ENCODE results near the gene SDHAF2.

SDHAF2 gene

GRCh38 chr11:61416941-61417340, 13.0 kb upstream of the SDHAF2 start:
- Histone ChIP-seq H2AK5ac (ENCODE audit: low read length) (no peak overlapping the region), H3K4ac (ENCODE audit: low read depth, low read length) (no peak overlapping the region), H3K4me1 (ENCODE audit: control insufficient read depth, low read depth, low read length) (no peaks in the 10 kb centered on the region), H4K8ac (ENCODE audit: low read depth, low read length) (no peak overlapping the region), H3K4me2 (ENCODE audit: low read length) (no peak overlapping the region), H2BK120ac (ENCODE audit: low read depth, low read length) (no peak overlapping the region), H3K56ac (ENCODE audit: low read length) (no peak overlapping the region), H2BK5ac (ENCODE audit: low read length) (no peak overlapping the region), H3K9ac (ENCODE audit: low read length) (no peak overlapping the region), H2BK15ac (replicated peaks; ENCODE audit: low read depth) (no peak overlapping the region), H3K36me3 (ENCODE audit: control insufficient read depth, insufficient read depth, low read length) (peaks cover 29% of the 10 kb centered on the region), H3K4me3 (ENCODE audit: low read length) (no peak overlapping the region), H3K23ac (ENCODE audit: low read length) (no peak overlapping the region), H3K18ac (ENCODE audit: low read length) (no peak overlapping the region), H3K27ac (ENCODE audit: low read depth, low read length) (no peak overlapping the region), H4K5ac (ENCODE audit: low read length) (no peak overlapping the region), H3K79me1 (ENCODE audit: low read length) (peaks cover 18% of the 10 kb centered on the region), H3K27me3 (ENCODE audit: insufficient read depth, low read length, poor library complexity) (no peaks in the 10 kb centered on the region), H3K79me2 (ENCODE audit: control insufficient read depth, insufficient read depth, low read length) (peaks cover 4% of the 10 kb centered on the region)
- no CpG with 5 or more reads among the region's 3 CpGs for WGBS (ENCODE audit: extremely low coverage, insufficient coverage, low lambda C conversion rate)
- DNase-seq: no peak

DNA sequence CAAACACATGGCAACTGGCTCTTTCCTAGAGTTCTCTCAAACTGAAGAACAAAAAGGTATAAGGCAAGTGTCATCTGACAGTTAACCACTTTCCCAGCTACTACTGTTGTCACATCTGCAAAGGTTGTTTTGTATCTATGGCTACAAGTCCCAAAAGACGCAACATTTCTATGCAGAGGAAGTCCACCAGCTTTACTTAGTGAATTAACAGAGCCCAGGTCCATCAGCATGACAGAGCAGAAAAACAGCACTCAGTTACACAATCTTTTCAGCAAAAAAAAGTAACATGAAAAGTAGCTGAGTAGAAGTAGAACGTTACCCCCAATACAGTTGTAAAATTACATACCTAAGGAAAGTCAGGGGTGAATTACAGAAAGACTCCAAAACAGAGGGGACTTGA, 12.3 kb upstream of the SDHAF2 start:
- H4K8ac ChIP-seq (ENCODE audit: low read depth, low read length): no peak overlapping the region
- H3K4me2 ChIP-seq (ENCODE audit: low read length): no peak overlapping the region
- DNase-seq: peak; percentile 27
- no peak overlapping the region for H2AK5ac ChIP-seq (ENCODE audit: low read length)
- peaks cover 18% of the 10 kb centered on the region for H3K79me1 ChIP-seq (ENCODE audit: low read length)
- H3K4me1 ChIP-seq (ENCODE audit: control insufficient read depth, low read depth, low read length): no peaks in the 10 kb centered on the region
- H3K79me2 ChIP-seq (ENCODE audit: control insufficient read depth, insufficient read depth, low read length): peaks cover 5% of the 10 kb centered on the region
- no peak overlapping the region for H3K27ac ChIP-seq (ENCODE audit: low read depth, low read length)
- WGBS (ENCODE audit: extremely low coverage, insufficient coverage, low lambda C conversion rate): no CpG with 5 or more reads among the region's 2 CpGs
- no peak overlapping the region for H2BK120ac ChIP-seq (ENCODE audit: low read depth, low read length)
- H3K4ac ChIP-seq (ENCODE audit: low read depth, low read length): no peak overlapping the region
- no peak overlapping the region for H3K9ac ChIP-seq (ENCODE audit: low read length)
- H3K56ac ChIP-seq (ENCODE audit: low read length): no peak overlapping the region
- H4K5ac ChIP-seq (ENCODE audit: low read length): no peak overlapping the region
- H3K23ac ChIP-seq (ENCODE audit: low read length): no peak overlapping the region
- H2BK15ac ChIP-seq (replicated peaks; ENCODE audit: low read depth): no peak overlapping the region
- no peaks in the 10 kb centered on the region for H3K27me3 ChIP-seq (ENCODE audit: insufficient read depth, low read length, poor library complexity)
- no peak overlapping the region for H2BK5ac ChIP-seq (ENCODE audit: low read length)
- no peak overlapping the region for H3K4me3 ChIP-seq (ENCODE audit: low read length)
- no peak overlapping the region for H3K18ac ChIP-seq (ENCODE audit: low read length)
- peaks cover 29% of the 10 kb centered on the region for H3K36me3 ChIP-seq (ENCODE audit: control insufficient read depth, insufficient read depth, low read length)

DNA sequence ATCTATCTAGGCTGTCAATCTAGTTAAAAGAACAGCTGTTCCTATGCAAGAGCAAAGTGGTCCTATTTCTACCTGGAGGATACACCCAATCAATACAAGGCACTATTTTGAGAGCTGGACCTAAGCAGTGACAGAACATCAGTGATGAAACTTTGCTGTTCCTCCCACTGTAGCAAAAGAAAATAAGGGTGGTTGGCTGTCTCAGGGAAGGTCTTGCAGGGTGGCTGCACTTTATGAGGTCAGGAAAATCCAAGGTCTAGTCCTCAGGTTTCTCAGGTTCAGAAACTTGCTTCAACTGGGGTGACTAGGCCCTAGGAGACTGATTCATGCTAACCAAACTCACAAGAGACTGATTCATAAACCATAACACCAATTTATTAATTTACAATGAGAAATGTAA, 11.8 kb upstream of the SDHAF2 start:
- no peak overlapping the region for H3K9ac ChIP-seq (ENCODE audit: low read length)
- H4K5ac ChIP-seq (ENCODE audit: low read length): no peak overlapping the region
- no peak overlapping the region for H2BK5ac ChIP-seq (ENCODE audit: low read length)
- no peak overlapping the region for H3K23ac ChIP-seq (ENCODE audit: low read length)
- peaks cover 29% of the 10 kb centered on the region for H3K36me3 ChIP-seq (ENCODE audit: control insufficient read depth, insufficient read depth, low read length)
- H3K4ac ChIP-seq (ENCODE audit: low read depth, low read length): no peak overlapping the region
- H2BK120ac ChIP-seq (ENCODE audit: low read depth, low read length): no peak overlapping the region
- DNase-seq: no peak
- peaks cover 18% of the 10 kb centered on the region for H3K79me1 ChIP-seq (ENCODE audit: low read length)
- no peaks in the 10 kb centered on the region for H3K27me3 ChIP-seq (ENCODE audit: insufficient read depth, low read length, poor library complexity)
- no peak overlapping the region for H3K4me3 ChIP-seq (ENCODE audit: low read length)
- H3K27ac ChIP-seq (ENCODE audit: low read depth, low read length): no peak overlapping the region
- peaks cover 6% of the 10 kb centered on the region for H3K79me2 ChIP-seq (ENCODE audit: control insufficient read depth, insufficient read depth, low read length)
- no peak overlapping the region for H3K18ac ChIP-seq (ENCODE audit: low read length)
- no peak overlapping the region for H2BK15ac ChIP-seq (replicated peaks; ENCODE audit: low read depth)
- H4K8ac ChIP-seq (ENCODE audit: low read depth, low read length): no peak overlapping the region
- H3K4me1 ChIP-seq (ENCODE audit: control insufficient read depth, low read depth, low read length): no peaks in the 10 kb centered on the region
- H2AK5ac ChIP-seq (ENCODE audit: low read length): no peak overlapping the region
- H3K56ac ChIP-seq (ENCODE audit: low read length): no peak overlapping the region
- no peak overlapping the region for H3K4me2 ChIP-seq (ENCODE audit: low read length)

GRCh38 chr11:61422226-61422625, 7.7 kb upstream of the SDHAF2 start:
- no peak overlapping the region for H3K4ac ChIP-seq (ENCODE audit: low read depth, low read length)
- no peak overlapping the region for H4K5ac ChIP-seq (ENCODE audit: low read length)
- no peaks in the 10 kb centered on the region for H3K27me3 ChIP-seq (ENCODE audit: insufficient read depth, low read length, poor library complexity)
- H3K18ac ChIP-seq (ENCODE audit: low read length): no peak overlapping the region
- no peak overlapping the region for H2AK5ac ChIP-seq (ENCODE audit: low read length)
- no peak overlapping the region for H3K9ac ChIP-seq (ENCODE audit: low read length)
- H3K27ac ChIP-seq (ENCODE audit: low read depth, low read length): no peak overlapping the region
- no peak for DNase-seq
- no peak overlapping the region for H4K8ac ChIP-seq (ENCODE audit: low read depth, low read length)
- H2BK120ac ChIP-seq (ENCODE audit: low read depth, low read length): no peak overlapping the region
- no peak overlapping the region for H3K4me2 ChIP-seq (ENCODE audit: low read length)
- H2BK5ac ChIP-seq (ENCODE audit: low read length): no peak overlapping the region
- no peaks in the 10 kb centered on the region for H3K4me1 ChIP-seq (ENCODE audit: control insufficient read depth, low read depth, low read length)
- no peak overlapping the region for H3K4me3 ChIP-seq (ENCODE audit: low read length)
- no CpG with 5 or more reads among the region's 3 CpGs for WGBS (ENCODE audit: extremely low coverage, insufficient coverage, low lambda C conversion rate)
- H2BK15ac ChIP-seq (replicated peaks; ENCODE audit: low read depth): no peak overlapping the region
- peaks cover 22% of the 10 kb centered on the region for H3K36me3 ChIP-seq (ENCODE audit: control insufficient read depth, insufficient read depth, low read length)
- no peak overlapping the region for H3K23ac ChIP-seq (ENCODE audit: low read length)
- H3K56ac ChIP-seq (ENCODE audit: low read length): no peak overlapping the region
- peaks cover 20% of the 10 kb centered on the region for H3K79me1 ChIP-seq (ENCODE audit: low read length)
- H3K79me2 ChIP-seq (ENCODE audit: control insufficient read depth, insufficient read depth, low read length): peaks cover 16% of the 10 kb centered on the region

DNA sequence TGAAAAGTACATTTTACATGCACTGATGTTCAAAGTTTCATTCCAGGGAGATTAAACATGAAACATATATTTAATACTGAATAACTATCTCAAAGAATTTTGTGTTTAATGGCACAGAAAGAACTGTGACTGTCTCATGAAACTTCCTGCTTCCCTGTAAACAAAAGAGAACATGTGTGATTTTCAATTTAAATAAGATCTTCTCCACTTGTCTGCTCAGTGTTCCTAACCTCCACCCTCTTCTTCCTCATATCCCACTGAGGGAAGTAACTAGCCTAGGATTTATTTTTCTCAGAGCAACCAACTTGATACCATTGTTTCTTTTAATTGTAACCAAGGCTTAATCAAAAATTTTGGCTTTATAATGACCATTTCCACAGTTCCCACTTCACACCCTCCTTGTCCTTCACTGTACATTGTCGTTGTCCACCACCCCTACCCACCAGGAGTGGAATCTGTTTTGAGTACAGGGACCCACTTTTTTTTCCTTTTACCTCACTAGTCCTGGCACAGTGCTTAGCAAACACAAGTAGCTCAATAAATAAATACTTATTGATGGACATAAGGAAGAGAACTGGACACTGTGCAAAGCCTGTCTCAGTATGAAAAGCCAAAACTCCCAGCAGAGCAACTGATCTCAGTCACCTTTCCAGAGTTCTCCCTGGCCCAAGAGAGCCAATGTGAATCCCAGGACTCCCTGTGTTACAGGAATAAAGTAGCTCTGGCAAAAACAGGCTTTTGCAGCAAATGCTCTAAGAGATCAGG, 4.4 kb upstream of the SDHAF2 start:
- H3K27me3 ChIP-seq (ENCODE audit: insufficient read depth, low read length, poor library complexity): no peaks in the 10 kb centered on the region
- H3K23ac ChIP-seq (ENCODE audit: low read length): no peak overlapping the region
- H2BK120ac ChIP-seq (ENCODE audit: low read depth, low read length): no peak overlapping the region
- H4K5ac ChIP-seq (ENCODE audit: low read length): no peak overlapping the region
- H3K4me2 ChIP-seq (ENCODE audit: low read length): no peak overlapping the region
- no peak overlapping the region for H3K27ac ChIP-seq (ENCODE audit: low read depth, low read length)
- H3K4me3 ChIP-seq (ENCODE audit: low read length): no peak overlapping the region
- H2BK15ac ChIP-seq (replicated peaks; ENCODE audit: low read depth): no peak overlapping the region
- H2AK5ac ChIP-seq (ENCODE audit: low read length): no peak overlapping the region
- peaks cover 16% of the 10 kb centered on the region for H3K79me1 ChIP-seq (ENCODE audit: low read length)
- WGBS (ENCODE audit: extremely low coverage, insufficient coverage, low lambda C conversion rate): no CpG with 5 or more reads among the region's 1 CpG
- H3K79me2 ChIP-seq (ENCODE audit: control insufficient read depth, insufficient read depth, low read length): peaks cover 29% of the 10 kb centered on the region
- no peak for DNase-seq
- no peak overlapping the region for H3K56ac ChIP-seq (ENCODE audit: low read length)
- H4K8ac ChIP-seq (ENCODE audit: low read depth, low read length): no peak overlapping the region
- H3K4me1 ChIP-seq (ENCODE audit: control insufficient read depth, low read depth, low read length): no peaks in the 10 kb centered on the region
- H3K36me3 ChIP-seq (ENCODE audit: control insufficient read depth, insufficient read depth, low read length): peaks cover 15% of the 10 kb centered on the region
- no peak overlapping the region for H3K18ac ChIP-seq (ENCODE audit: low read length)
- H2BK5ac ChIP-seq (ENCODE audit: low read length): no peak overlapping the region
- H3K9ac ChIP-seq (ENCODE audit: low read length): no peak overlapping the region
- H3K4ac ChIP-seq (ENCODE audit: low read depth, low read length): no peak overlapping the region

DNA sequence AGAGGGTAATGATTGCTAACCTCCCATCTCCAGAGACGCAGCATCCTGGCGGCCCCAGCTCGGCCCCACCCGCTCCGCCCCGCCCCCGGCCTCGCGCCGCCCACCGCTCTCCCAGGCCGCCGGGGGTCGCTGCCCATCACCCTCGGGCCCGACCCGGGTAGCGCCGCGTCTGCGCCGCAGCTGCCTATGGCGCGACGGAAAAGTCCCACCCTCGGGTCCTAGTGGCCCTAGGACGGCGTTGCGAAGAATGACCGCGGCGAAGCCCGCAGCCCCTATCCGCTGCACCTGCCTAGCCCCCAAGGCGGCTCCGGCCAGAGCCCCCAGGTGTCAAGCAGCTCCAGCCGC, 606 bp upstream of the SDHAF2 start:
- H3K79me2 ChIP-seq (ENCODE audit: control insufficient read depth, insufficient read depth, low read length): peaks cover 53% of the 10 kb centered on the region
- H3K36me3 ChIP-seq (ENCODE audit: control insufficient read depth, insufficient read depth, low read length): peaks cover 9% of the 10 kb centered on the region
- H2BK15ac ChIP-seq (replicated peaks; ENCODE audit: low read depth): no peak overlapping the region
- peak overlapping the region; percentile 88 for H3K4me3 ChIP-seq (ENCODE audit: low read length)
- no peaks in the 10 kb centered on the region for H3K4me1 ChIP-seq (ENCODE audit: control insufficient read depth, low read depth, low read length)
- H2BK120ac ChIP-seq (ENCODE audit: low read depth, low read length): no peak overlapping the region
- H3K18ac ChIP-seq (ENCODE audit: low read length): peak overlapping the region; percentile 95
- H4K5ac ChIP-seq (ENCODE audit: low read length): no peak overlapping the region
- H4K8ac ChIP-seq (ENCODE audit: low read depth, low read length): no peak overlapping the region
- peak overlapping the region; percentile 85 for H2BK5ac ChIP-seq (ENCODE audit: low read length)
- peak overlapping the region; percentile 99 for H3K27ac ChIP-seq (ENCODE audit: low read depth, low read length)
- H3K56ac ChIP-seq (ENCODE audit: low read length): peak overlapping the region; percentile 97
- peaks cover 16% of the 10 kb centered on the region for H3K79me1 ChIP-seq (ENCODE audit: low read length)
- no CpG with 5 or more reads among the region's 37 CpGs for WGBS (ENCODE audit: extremely low coverage, insufficient coverage, low lambda C conversion rate)
- H3K9ac ChIP-seq (ENCODE audit: low read length): peak overlapping the region; percentile 96
- no peak overlapping the region for H3K23ac ChIP-seq (ENCODE audit: low read length)
- H3K27me3 ChIP-seq (ENCODE audit: insufficient read depth, low read length, poor library complexity): no peaks in the 10 kb centered on the region
- peak overlapping the region; percentile 98 for H3K4me2 ChIP-seq (ENCODE audit: low read length)
- peak overlapping the region; percentile 95 for H3K4ac ChIP-seq (ENCODE audit: low read depth, low read length)
- peak; percentile 86 for DNase-seq
- H2AK5ac ChIP-seq (ENCODE audit: low read length): no peak overlapping the region

Data from mesendoderm (in vitro differentiated cells).